K562 (cell line): ENCODE measurements around the gene TMEM135. TPM values are rescaled to one million over a fixed set of nuclear protein-coding genes. Genes with fewer than 3 reads are reported as not detected.

Experiments used
- ETS1 ChIP-seq: conservative IDR thresholded peaks from 2 replicates; pipeline ENCODE4 v1.6.1; 2011; ENCODE audit warnings: low read depth, mild to moderate bottlenecking, low read length; ENCODE audit not compliant: control insufficient read depth
- ILF3 ChIP-seq: fragments of 450-650 bp; IDR thresholded peaks from 2 replicates; pipeline ENCODE4 v1.6.1; 2018; ENCODE audit warnings: antibody characterized with exemption, mild to moderate bottlenecking, moderate library complexity, borderline replicate concordance
- NFE2 ChIP-seq: IDR thresholded peaks from 2 replicates; pipeline ENCODE4 v1.6.1; 2014; ENCODE audit warnings: antibody characterized with exemption, low read depth
- NR0B1 ChIP-seq: fragments of 450-650 bp; IDR thresholded peaks from one replicate; pipeline ENCODE4 v1.6.1; 2018; ENCODE audit warnings: mild to moderate bottlenecking, moderate library complexity; ENCODE audit not compliant: partially characterized antibody
- PHF8 ChIP-seq: fragments of 200-600 bp; sonication (generic); IDR thresholded peaks from 2 replicates; pipeline ENCODE4 v1.6.1; 2012; ENCODE audit warnings: mixed run types, mild to moderate bottlenecking, inconsistent platforms, low read length, moderate library complexity, borderline replicate concordance
- RBM39 ChIP-seq: fragments of 200-400 bp; formaldehyde crosslinking; optimal IDR thresholded peaks from 2 replicates; pipeline ENCODE3; 2018; ENCODE audit warnings: low read depth, low read length
- SMAD4 ChIP-seq: fragments of 250-450 bp; sonication (Bioruptor Pico); conservative IDR thresholded peaks from 2 replicates; pipeline ENCODE4 v1.8.0; 2021; ENCODE audit warnings: inconsistent platforms, mild to moderate bottlenecking, moderate library complexity
- STAG1 ChIP-seq: sonication (generic); formaldehyde crosslinking; IDR thresholded peaks from 2 replicates; pipeline ENCODE4 v1.5.0; 2020; ENCODE audit warnings: missing genetic modification reagents, borderline replicate concordance
- STAT6 ChIP-seq: sonication (generic); formaldehyde crosslinking; IDR thresholded peaks from 2 replicates; pipeline ENCODE4 v1.8.1; 2023; ENCODE audit warnings: mild to moderate bottlenecking, missing genetic modification reagents
- THRA ChIP-seq: fragments of 450-650 bp; IDR thresholded peaks from 2 replicates; pipeline ENCODE4 v1.6.1; 2017; ENCODE audit warnings: mild to moderate bottlenecking, moderate library complexity
- TRIM28 ChIP-seq: fragments of 450-650 bp; IDR thresholded peaks from 2 replicates; pipeline ENCODE4 v1.6.1; 2017
- USF1 ChIP-seq: sonication (generic); formaldehyde crosslinking; IDR thresholded peaks from 2 replicates; pipeline ENCODE4 v1.9.0; 2022; ENCODE audit warnings: mild to moderate bottlenecking, missing genetic modification reagents
- XRCC5 ChIP-seq: fragments of 200-400 bp; formaldehyde crosslinking; IDR thresholded peaks from 2 replicates; pipeline ENCODE4 v1.6.1; 2017; ENCODE audit warnings: low read depth, mild to moderate bottlenecking, low read length
- ZBTB12 ChIP-seq: fragments of 250-450 bp; sonication (Bioruptor Pico); IDR thresholded peaks from 2 replicates; pipeline ENCODE4 v1.4.0; 2020
- ZFP30 ChIP-seq: fragments of 250-450 bp; sonication (Bioruptor Pico); IDR thresholded peaks from 2 replicates; pipeline ENCODE4 v1.8.0; 2022; ENCODE audit warnings: moderate library complexity, mild to moderate bottlenecking, inconsistent platforms, borderline replicate concordance
- ZNF184 ChIP-seq: sonication (generic); formaldehyde crosslinking; IDR thresholded peaks from 2 replicates; pipeline ENCODE4 v1.5.0; 2020; ENCODE audit warnings: missing genetic modification reagents
- ZNF57 ChIP-seq: fragments of 450-650 bp; formaldehyde crosslinking; IDR thresholded peaks from 2 replicates; pipeline ENCODE4 v1.4.0; 2020; ENCODE audit warnings: mild to moderate bottlenecking, moderate library complexity
- ZNF584 ChIP-seq: fragments of 200-800 bp; sonication (Bioruptor generic); IDR thresholded peaks from 2 replicates; pipeline ENCODE4 v1.6.1; 2016; ENCODE audit warnings: low read depth, mild to moderate bottlenecking, missing genetic modification characterization, missing compliant biosample characterization
- polyA plus RNA-seq, 8 experiments: library from polyadenylated mRNA; depleted of rRNA in 4 of 8; stranded (reverse) in 5 of 8; unstranded in 3 of 8; fragments of >200 nt; fragmentation: Nextera tagmentation in 2 of 8; fragmentation: Illumina TruSeq in 1 of 8; extraction: Ambion mirVana in 2 of 8; extraction: Trizol in 1 of 8; gene quantifications; 2 replicates each; pipeline versions ENCODE4 v1.2.1 to v1.2.3, GENCODE V29; 2011 to 2014; ENCODE audit warnings: inconsistent platforms in 1 of 8, missing spikeins in 1 of 8
- total RNA-seq, 7 experiments: library from RNA; depleted of rRNA in 6 of 7; stranded (reverse); fragments of >200 nt in 6 of 7; fragmentation: Illumina TruSeq in 2 of 7; extraction: Trizol in 2 of 7; gene quantifications; 2 replicates each; pipeline versions ENCODE4 v1.2.1 to v1.2.3, GENCODE V29; 2011 to 2021; ENCODE audit warnings: low replicate concordance in 1 of 7

TMEM135 gene
- total and polyA plus RNA-seq, 9 of the 15 experiments (the other 6 are each of a cell fraction or from before 2014, with no cell fraction given), result 17.3 to 53.6 (median 24.9) TPM

GRCh38 chr11:87352759-87353707 is 315.3 kb downstream of the TMEM135 start (continued):
- TF ChIP-seq USF1 (no peak), ZNF57 (CRISPR knock-in tag) (no peak), ZFP30 (CRISPR knock-in tag) (no peak), ZBTB12 (no peak), ETS1 (no peak), ZNF184 (CRISPR knock-in tag) (no peak), STAT6 (CRISPR knock-in tag) (no peak), STAG1 (CRISPR knock-in tag) (peak; percentile 95), SMAD4 (CRISPR knock-in tag) (no peak), TRIM28 (no peak), NR0B1 (no peak), NFE2 (peak; percentile 63; the same call in 1 of the 2 replicates), RBM39 (no peak), XRCC5 (no peak), THRA (no peak), ILF3 (no peak), ZNF584 (CRISPR knock-in tag) (no peak), PHF8 (no peak)
